Nephron (organoid): Measurements from ENCODE around the gene DNAJB9.
A peak's percentile ranks its signal among the peaks of the same experiment; 100 is the strongest.

Source experiments
- H3K27ac Mint-ChIP-seq, 3 experiments: 2 replicates each; pipeline ENCODE4 v1.8.0; 2020; ENCODE audit warnings: mixed read lengths in 3 of 3, mild to moderate bottlenecking in 2 of 3, moderate library complexity in 1 of 3
- H3K27me3 Mint-ChIP-seq: 2 replicates; pipeline ENCODE4 v1.8.0; 2021; ENCODE audit warnings: low read depth, mild to moderate bottlenecking, moderate library complexity, mixed read lengths
- H3K36me3 Mint-ChIP-seq: 2 replicates; pipeline ENCODE4 v1.8.0; 2020; ENCODE audit warnings: low read depth, mixed read lengths
- H3K4me1 Mint-ChIP-seq: 2 replicates; pipeline ENCODE4 v1.8.0; 2020; ENCODE audit warnings: mixed read lengths
- H3K4me3 Mint-ChIP-seq, 3 experiments: 2 replicates each; pipeline ENCODE4 v1.8.0; 2020; ENCODE audit warnings: mild to moderate bottlenecking in 3 of 3, mixed read lengths in 3 of 3, moderate library complexity in 2 of 3
- H3K9me3 Mint-ChIP-seq: 2 replicates; pipeline ENCODE4 v1.8.0; 2020; ENCODE audit warnings: mixed read lengths
- TF ChIP-seq, protein P1 (sequence below), 3 experiments: fragments of 200-600 bp; sonication (generic); IDR thresholded peaks; one replicate each; pipeline ENCODE4 v1.5.0; 2021; ENCODE audit warnings: antibody characterized with exemption in 3 of 3; ENCODE audit not compliant: unreplicated experiment in 3 of 3

The DNAJB9 gene

DNA sequence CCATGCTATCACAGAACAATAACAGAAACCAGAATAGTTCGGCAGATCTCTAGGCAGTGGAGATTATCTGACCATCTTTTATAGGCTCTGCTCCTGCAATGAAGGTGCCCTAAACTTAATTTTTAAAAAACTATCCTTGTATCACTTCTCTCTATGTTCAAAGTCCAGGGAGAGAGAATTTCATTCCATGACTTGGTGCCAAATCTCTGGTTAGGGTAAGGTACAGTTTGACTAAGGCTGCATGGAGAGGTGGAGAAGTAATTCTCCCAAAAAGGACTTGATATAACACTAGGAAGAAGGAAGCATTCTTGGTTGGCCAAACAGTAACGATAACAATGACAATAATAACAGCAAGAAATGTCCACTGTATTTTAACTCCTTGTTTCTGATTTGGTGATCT, 40.0 kb downstream of the DNAJB9 start:
- Mint-ChIP-seq H3K9me3 (peaks cover 2% of the 10 kb centered on the region), H3K36me3 (no peaks in the 10 kb centered on the region), H3K27ac (no peak overlapping the region), H3K4me1 (peaks cover 10% of the 10 kb centered on the region), H3K4me3 (no peak overlapping the region), H3K27me3 (no peaks in the 10 kb centered on the region)
- TF ChIP-seq, protein P1, sequence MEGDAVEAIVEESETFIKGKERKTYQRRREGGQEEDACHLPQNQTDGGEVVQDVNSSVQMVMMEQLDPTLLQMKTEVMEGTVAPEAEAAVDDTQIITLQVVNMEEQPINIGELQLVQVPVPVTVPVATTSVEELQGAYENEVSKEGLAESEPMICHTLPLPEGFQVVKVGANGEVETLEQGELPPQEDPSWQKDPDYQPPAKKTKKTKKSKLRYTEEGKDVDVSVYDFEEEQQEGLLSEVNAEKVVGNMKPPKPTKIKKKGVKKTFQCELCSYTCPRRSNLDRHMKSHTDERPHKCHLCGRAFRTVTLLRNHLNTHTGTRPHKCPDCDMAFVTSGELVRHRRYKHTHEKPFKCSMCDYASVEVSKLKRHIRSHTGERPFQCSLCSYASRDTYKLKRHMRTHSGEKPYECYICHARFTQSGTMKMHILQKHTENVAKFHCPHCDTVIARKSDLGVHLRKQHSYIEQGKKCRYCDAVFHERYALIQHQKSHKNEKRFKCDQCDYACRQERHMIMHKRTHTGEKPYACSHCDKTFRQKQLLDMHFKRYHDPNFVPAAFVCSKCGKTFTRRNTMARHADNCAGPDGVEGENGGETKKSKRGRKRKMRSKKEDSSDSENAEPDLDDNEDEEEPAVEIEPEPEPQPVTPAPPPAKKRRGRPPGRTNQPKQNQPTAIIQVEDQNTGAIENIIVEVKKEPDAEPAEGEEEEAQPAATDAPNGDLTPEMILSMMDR (IDR thresholded peaks at IDR 0.05; ENCODE audit: unreplicated experiment in 3 of 3), result no peak

- TF ChIP-seq, protein P1 (IDR thresholded peaks at IDR 0.05; ENCODE audit: unreplicated experiment in 3 of 3), result no peak
- H3K9me3 Mint-ChIP-seq, result peaks cover 2% of the 10 kb centered on the region
- no peaks in the 10 kb centered on the region for H3K27me3 Mint-ChIP-seq
- H3K4me3 Mint-ChIP-seq, result no peak overlapping the region
- H3K4me1 Mint-ChIP-seq, result peaks cover 10% of the 10 kb centered on the region
- peak overlapping the region in 1 of 3 experiments; percentile 27 for H3K27ac Mint-ChIP-seq
- H3K36me3 Mint-ChIP-seq, result no peaks in the 10 kb centered on the region
Observed at GRCh38 chr7:108611268-108611667, 41.6 kb downstream of the DNAJB9 start.

- H3K4me3 Mint-ChIP-seq, result no peak overlapping the region
- H3K27me3 Mint-ChIP-seq, result no peaks in the 10 kb centered on the region
- peaks cover 10% of the 10 kb centered on the region for H3K4me1 Mint-ChIP-seq
- peak overlapping the region; percentile 42 to 91 (median 82) for H3K27ac Mint-ChIP-seq
- peaks cover 2% of the 10 kb centered on the region for H3K9me3 Mint-ChIP-seq
- H3K36me3 Mint-ChIP-seq, result no peaks in the 10 kb centered on the region
- TF ChIP-seq, protein P1 (IDR thresholded peaks at IDR 0.05; ENCODE audit: unreplicated experiment in 3 of 3), result peak; percentile 63 to 87 (median 71)
Observed at GRCh38 chr7:108613147-108613948, 43.7 kb downstream of the DNAJB9 start.

DNA sequence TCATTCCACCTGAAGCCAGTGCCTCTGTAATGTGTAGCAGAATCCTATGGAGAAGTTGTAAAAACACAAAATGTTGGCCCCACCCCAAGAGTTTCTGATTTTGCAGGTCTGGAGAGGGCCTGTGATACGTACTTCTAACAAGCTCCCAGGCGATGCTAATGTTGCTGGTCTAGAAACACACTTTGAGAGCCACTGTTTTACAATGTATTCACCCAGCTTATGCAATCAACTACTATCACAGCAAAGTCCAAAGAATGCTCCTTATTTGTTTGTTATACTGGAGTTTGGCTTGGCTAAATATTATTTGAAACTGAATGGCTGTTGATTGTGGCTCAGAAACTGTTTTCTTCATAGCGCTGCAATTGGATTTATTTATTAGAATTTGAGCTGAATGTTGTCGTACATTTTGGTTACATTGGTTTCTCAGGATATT, 44.3 kb downstream of the DNAJB9 start:
- Mint-ChIP-seq H3K4me3 (no peak overlapping the region), H3K27me3 (no peaks in the 10 kb centered on the region), H3K9me3 (peaks cover 2% of the 10 kb centered on the region), H3K27ac (peak overlapping the region; percentile 42 to 91 (median 82)), H3K36me3 (no peaks in the 10 kb centered on the region), H3K4me1 (peaks cover 10% of the 10 kb centered on the region)
- TF ChIP-seq, protein P1 (IDR thresholded peaks at IDR 0.05; ENCODE audit: unreplicated experiment in 3 of 3), result no peak

DNA sequence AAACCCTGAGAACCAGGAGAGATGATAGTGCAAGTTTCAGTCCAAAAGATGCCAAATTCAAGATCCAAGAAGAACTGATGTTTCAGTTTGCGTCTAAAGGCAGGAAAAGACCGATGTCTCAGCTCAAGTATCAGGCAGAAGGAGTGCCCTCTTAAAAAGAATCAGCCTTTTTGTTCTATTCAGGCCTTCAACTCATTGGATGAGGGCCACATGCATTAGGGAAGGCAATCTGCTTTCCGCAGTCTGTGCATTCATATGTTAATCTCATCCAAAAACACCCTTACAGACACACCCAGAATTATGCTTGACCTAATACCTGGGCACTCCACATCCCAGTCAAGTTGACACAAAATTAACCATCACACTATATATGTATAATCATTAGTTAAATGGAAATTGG, 45.2 kb downstream of the DNAJB9 start:
- Mint-ChIP-seq H3K4me1 (peaks cover 10% of the 10 kb centered on the region), H3K27me3 (no peaks in the 10 kb centered on the region), H3K4me3 (no peak overlapping the region), H3K9me3 (peaks cover 2% of the 10 kb centered on the region), H3K36me3 (no peaks in the 10 kb centered on the region), H3K27ac (no peak overlapping the region)
- TF ChIP-seq, protein P1 (IDR thresholded peaks at IDR 0.05; ENCODE audit: unreplicated experiment in 3 of 3), result no peak

GRCh38 chr7:108618056-108618455, 48.4 kb downstream of the DNAJB9 start:
- H3K36me3 Mint-ChIP-seq, result no peaks in the 10 kb centered on the region
- TF ChIP-seq, protein P1 (IDR thresholded peaks at IDR 0.05; ENCODE audit: unreplicated experiment in 3 of 3), result no peak
- H3K9me3 Mint-ChIP-seq, result peaks cover 2% of the 10 kb centered on the region
- H3K4me1 Mint-ChIP-seq, result peaks cover 8% of the 10 kb centered on the region
- no peak overlapping the region for H3K27ac Mint-ChIP-seq
- H3K4me3 Mint-ChIP-seq, result no peak overlapping the region
- no peaks in the 10 kb centered on the region for H3K27me3 Mint-ChIP-seq
